Natural killer cell (primary cell): Measurements from ENCODE around the gene CST2. TPM values are rescaled to one million over a fixed set of nuclear protein-coding genes. Genes with fewer than 3 reads are reported as not detected.
"Not testable (repeated sequence)": the region's sequence is repeated elsewhere in the genome, so short reads cannot be mapped to it uniquely, and the experiment has no call there.

Experiments
- ATAC-seq, 3 donors: fragments of 150-1000 bp in 2 of 3; fragments of 200-7000 bp in 1 of 3; cut with Tn5 transposase; 1 replicate in 1 of 3; 2 replicates in 2 of 3; pipeline ENCODE4 v1.10.0; 2021; ENCODE audit warnings: mild to moderate bottlenecking in 2 of 3, moderate library complexity in 2 of 3
- DNase-seq, 2 donors: peaks; one replicate each; pipeline versions ENCODE4 v3.0.0 to v3.0.0-alpha.2; 2013 to 2021; ENCODE audit warnings: mixed read lengths in 1 of 2
- H3K27ac ChIP-seq: one replicate; pipeline ENCODE4 v1.5.1; 2013; ENCODE audit warnings: mild to moderate bottlenecking, low read length
- H3K27me3 ChIP-seq: one replicate; pipeline ENCODE4 v1.6.1; 2013; ENCODE audit warnings: low read length; ENCODE audit not compliant: control insufficient read depth, insufficient read depth
- H3K36me3 ChIP-seq: one replicate; pipeline ENCODE4 v1.6.1; 2013; ENCODE audit warnings: low read length; ENCODE audit not compliant: control insufficient read depth, insufficient read depth
- H3K4me1 ChIP-seq: one replicate; pipeline ENCODE4 v1.6.1; 2013; ENCODE audit warnings: low read length; ENCODE audit not compliant: control insufficient read depth, insufficient read depth
- H3K4me3 ChIP-seq: one replicate; pipeline ENCODE4 v1.5.1; 2013; ENCODE audit warnings: low read length
- H3K9me3 ChIP-seq: one replicate; pipeline ENCODE4 v1.6.1; 2013; ENCODE audit warnings: low read length; ENCODE audit not compliant: control insufficient read depth, insufficient read depth
- H3K27ac Mint-ChIP-seq, 2 donors: one replicate each; pipeline ENCODE4 v1.8.0; 2022; ENCODE audit warnings: mild to moderate bottlenecking in 2 of 2, mixed read lengths in 2 of 2, moderate library complexity in 1 of 2
- H3K27me3 Mint-ChIP-seq, 2 donors: one replicate each; pipeline ENCODE4 v1.8.0; 2022; ENCODE audit warnings: low read depth in 2 of 2, mixed read lengths in 2 of 2
- H3K36me3 Mint-ChIP-seq: one replicate; pipeline ENCODE4 v1.8.0; 2022; ENCODE audit warnings: mixed read lengths
- H3K4me1 Mint-ChIP-seq, 2 donors: one replicate each; pipeline ENCODE4 v1.8.0; 2022; ENCODE audit warnings: mixed read lengths in 2 of 2
- H3K4me3 Mint-ChIP-seq: one replicate; pipeline ENCODE4 v1.8.0; 2022; ENCODE audit warnings: mild to moderate bottlenecking, moderate library complexity, mixed read lengths
- H3K9me3 Mint-ChIP-seq, 2 donors: one replicate each; pipeline ENCODE4 v1.8.0; 2022; ENCODE audit warnings: mixed read lengths in 2 of 2
- CTCF ChIP-seq: fragments of 200-600 bp; IDR thresholded peaks from one replicate; pipeline ENCODE4 v1.8.0; 2022; ENCODE audit warnings: antibody characterized with exemption
- WGBS: methylation state at CpG from one replicate; pipeline ENCODE4 v1.1.7; 2013; ENCODE audit warnings: missing lambda C conversion rate; ENCODE audit not compliant: insufficient coverage; 5-methylcytosine and 5-hydroxymethylcytosine counted together
- intact Hi-C: fragments of 100-400 bp; cut with micrococcal nuclease; formaldehyde crosslinking; loops from one replicate; pipeline ENCODE4 v1.14.2; 2022
- total RNA-seq, 4 donors: library from RNA; stranded (reverse); fragments of 120-200 nt in 1 of 4; gene quantifications; one replicate each; pipeline versions ENCODE4 v1.2.3 to v1.2.4, GENCODE V29; 2013 to 2022

CST2 gene
- total RNA-seq, 3 donors from 2014 or later (not counting 1 experiment from before 2014, with no cell fraction given), result not detected

- Mint-ChIP-seq H3K27me3 (peaks cover 0 to 7% of the 10 kb centered on the region in 2 donors), H3K9me3 (no peaks in the 10 kb centered on the region), H3K36me3 (no peaks in the 10 kb centered on the region), H3K4me3 (no peak overlapping the region), H3K27ac (no peak overlapping the region), H3K4me1 (no peaks in the 10 kb centered on the region)
- Histone ChIP-seq H3K27ac (no peak overlapping the region), H3K27me3 (no peaks in the 10 kb centered on the region), H3K9me3 (no peaks in the 10 kb centered on the region), H3K4me3 (no peak overlapping the region), H3K36me3 (no peaks in the 10 kb centered on the region), H3K4me1 (no peaks in the 10 kb centered on the region)
- DNase-seq (no peak), ATAC-seq (no peak)
- intact Hi-C loops, result no loop called here
- TF ChIP-seq CTCF, result no peak
- WGBS, result 83% methylated on average over 2 of the region's 2 CpGs
Observed at GRCh38 chr20:23820493-23820892, 6.0 kb downstream of the CST2 start.

- H3K27ac Mint-ChIP-seq, H3K36me3 ChIP-seq, H3K27me3 ChIP-seq, H3K9me3 Mint-ChIP-seq, H3K4me3 ChIP-seq, H3K36me3 Mint-ChIP-seq, ATAC-seq, DNase-seq, H3K9me3 ChIP-seq, H3K4me1 Mint-ChIP-seq, H3K4me1 ChIP-seq, H3K27ac ChIP-seq, intact Hi-C loops, H3K4me3 Mint-ChIP-seq: not testable (repeated sequence)
- peaks cover 22 to 37% of the 10 kb centered on the region in 2 donors for H3K27me3 Mint-ChIP-seq
- WGBS, result 88% methylated on average over 1 of the region's 1 CpG
Observed at GRCh38 chr20:23811559-23811958, 15.0 kb downstream of the CST2 start.

GRCh38 chr20:23810349-23810748, 16.2 kb downstream of the CST2 start:
- H3K4me1 Mint-ChIP-seq, result not testable (repeated sequence)

GRCh38 chr20:23800865-23801264, 25.7 kb downstream of the CST2 start:
- no peaks in the 10 kb centered on the region for H3K36me3 ChIP-seq
- Mint-ChIP-seq H3K27me3 (peaks cover 3 to 22% of the 10 kb centered on the region in 2 donors), H3K4me1 (no peaks in the 10 kb centered on the region), H3K9me3 (no peaks in the 10 kb centered on the region), H3K36me3 (no peaks in the 10 kb centered on the region), H3K27ac (no peak overlapping the region), H3K4me3 (no peak overlapping the region)
- intact Hi-C loops, result no loop called here
- no peaks in the 10 kb centered on the region for H3K27me3 ChIP-seq
- TF ChIP-seq CTCF, result no peak
- H3K4me1 ChIP-seq, result no peaks in the 10 kb centered on the region
- DNase-seq (no peak), ATAC-seq (no peak)
- H3K27ac ChIP-seq, result no peak overlapping the region
- 90% methylated on average over 3 of the region's 3 CpGs for WGBS
- H3K9me3 ChIP-seq, result no peaks in the 10 kb centered on the region
- H3K4me3 ChIP-seq, result no peak overlapping the region

More at GRCh38 chr20:23810349-23810748, 16.2 kb downstream of the CST2 start:
- peaks cover 24 to 46% of the 10 kb centered on the region in 2 donors for H3K27me3 Mint-ChIP-seq
- DNase-seq, H3K9me3 ChIP-seq, H3K4me3 ChIP-seq, H3K9me3 Mint-ChIP-seq, H3K27me3 ChIP-seq, H3K4me3 Mint-ChIP-seq, ATAC-seq, H3K27ac Mint-ChIP-seq, intact Hi-C loops, H3K36me3 Mint-ChIP-seq, H3K36me3 ChIP-seq, H3K27ac ChIP-seq, H3K4me1 ChIP-seq: not testable (repeated sequence)
- 86% methylated on average over 2 of the region's 2 CpGs for WGBS
